HT1080 (cell line): ENCODE measurements around the gene CAPN8. TPM values are rescaled to one million over a fixed set of nuclear protein-coding genes. Genes with fewer than 3 reads are reported as not detected.

Experiments used
- small RNA-seq: library from RNA; depleted of rRNA; stranded (forward); fragments of <200 nt; gene quantifications from one replicate; pipeline ENCODE3, GENCODE V24; 2014
- total RNA-seq: library from RNA; depleted of rRNA; stranded (reverse); fragments of >200 nt; shearing (Covaris generic); gene quantifications from 2 replicates; pipeline ENCODE4 v1.2.3, GENCODE V29; 2014; rRNA removed

The CAPN8 gene
- total RNA-seq, 1 experiment from 2014 or later = not detected

Small RNA genes lying within 50 kb of the gene (small RNA-seq; reads per million reads assigned to genes)
- gene RNU6-1248P = not detected
- not detected for gene SNRPEP10

Other genes with a start within 250 kb of the CAPN8 start
- gene CAPN2, start 46.8 kb upstream of the CAPN8 start, total RNA-seq = 382 and 422 TPM in 2 replicates
- 19.5 and 22.8 TPM in 2 replicates for gene TP53BP2, start 180.2 kb upstream of the CAPN8 start, total RNA-seq